Left ventricle myocardium inferior (tissue), 1 donor: ENCODE data around the gene VCL. TPM values are rescaled to one million over a fixed set of nuclear protein-coding genes. Genes with fewer than 3 reads are reported as not detected.

Experiments used
- DNase-seq: peaks from one replicate; pipeline ENCODE4 v3.0.0-alpha.2; 2020
- H3K27ac ChIP-seq: fragments of 200-600 bp; replicated peaks from 2 replicates; pipeline ENCODE4 v1.8.0; 2021
- H3K27me3 ChIP-seq: fragments of 200-600 bp; 2 replicates; pipeline ENCODE4 v1.8.0; 2021; ENCODE audit warnings: low read depth
- H3K36me3 ChIP-seq: fragments of 200-600 bp; 2 replicates; pipeline ENCODE4 v1.8.0; 2021
- H3K4me1 ChIP-seq: fragments of 200-600 bp; 2 replicates; pipeline ENCODE4 v1.8.0; 2021
- H3K4me3 ChIP-seq: fragments of 200-600 bp; 2 replicates; pipeline ENCODE4 v1.8.0; 2021; ENCODE audit warnings: mild to moderate bottlenecking, moderate library complexity
- H3K9me3 ChIP-seq: fragments of 200-600 bp; replicated peaks from 2 replicates; pipeline ENCODE4 v1.8.0; 2021
- CTCF ChIP-seq: fragments of 200-600 bp; IDR thresholded peaks from 2 replicates; pipeline ENCODE4 v1.8.0; 2021; ENCODE audit warnings: antibody characterized with exemption, mild to moderate bottlenecking, borderline replicate concordance
- intact Hi-C: fragments of 100-400 bp; cut with micrococcal nuclease; formaldehyde crosslinking; loops from one replicate; pipeline ENCODE4 v1.11.0; 2022
- total RNA-seq: library from RNA; stranded (reverse); fragmentation: NEBNext Ultra II Directional; extraction: Animal tissue kit (Norgen Biotek cat#: 25700); gene quantifications from one replicate; pipeline ENCODE4 v1.2.1, GENCODE V29; 2021
- donor health status: DM: no; HTN: yes; CAD: no; lungs with severe emphysema.

The VCL gene
- total RNA-seq, 1 donor from 2014 or later, result 227 TPM

GRCh38 chr10:73991203-73991883 lies 6.6 kb upstream of the VCL start:
- Histone ChIP-seq H3K4me3 (no peak overlapping the region), H3K27ac (no peak overlapping the region), H3K9me3 (no peaks in the 10 kb centered on the region), H3K36me3 (no peaks in the 10 kb centered on the region), H3K27me3 (no peaks in the 10 kb centered on the region), H3K4me1 (no peaks in the 10 kb centered on the region)
- no peak for DNase-seq
- intact Hi-C loops, result no loop called here
- no peak for TF ChIP-seq CTCF

GRCh38 chr10:73991884-73992245 lies 6.1 kb upstream of the VCL start:
- no peaks in the 10 kb centered on the region for H3K27me3 ChIP-seq
- peak; percentile 31 for DNase-seq
- intact Hi-C loops, result no loop called here
- no peak for TF ChIP-seq CTCF
- no peak overlapping the region for H3K4me3 ChIP-seq
- no peaks in the 10 kb centered on the region for H3K9me3 ChIP-seq
- H3K27ac ChIP-seq, result no peak overlapping the region
- no peaks in the 10 kb centered on the region for H3K4me1 ChIP-seq
- no peaks in the 10 kb centered on the region for H3K36me3 ChIP-seq

GRCh38 chr10:73992899-73993788 lies 4.8 kb upstream of the VCL start:
- H3K27ac ChIP-seq, result no peak overlapping the region

GRCh38 chr10:73995035-73995358 lies 2.9 kb upstream of the VCL start:
- Histone ChIP-seq H3K4me3 (no peak overlapping the region), H3K9me3 (no peaks in the 10 kb centered on the region), H3K27ac (no peak overlapping the region), H3K36me3 (no peaks in the 10 kb centered on the region), H3K27me3 (no peaks in the 10 kb centered on the region), H3K4me1 (peaks cover 26% of the 10 kb centered on the region)
- intact Hi-C loops, result no loop called here
- no peak for DNase-seq
- no peak for TF ChIP-seq CTCF

More at GRCh38 chr10:73992899-73993788, 4.8 kb upstream of the VCL start:
- no peak for DNase-seq
- TF ChIP-seq CTCF, result no peak
- Histone ChIP-seq H3K36me3 (no peaks in the 10 kb centered on the region), H3K4me3 (no peak overlapping the region), H3K27me3 (no peaks in the 10 kb centered on the region), H3K4me1 (peaks cover 8% of the 10 kb centered on the region), H3K9me3 (no peaks in the 10 kb centered on the region)
- intact Hi-C loops, result no loop called here

- Histone ChIP-seq H3K36me3 (no peaks in the 10 kb centered on the region), H3K4me1 (peaks cover 49% of the 10 kb centered on the region), H3K27ac (peak overlapping the region; percentile 95), H3K27me3 (no peaks in the 10 kb centered on the region), H3K4me3 (peak overlapping the region; percentile 99), H3K9me3 (no peaks in the 10 kb centered on the region)
- no peak for TF ChIP-seq CTCF
- intact Hi-C loops, result no loop called here
- DNase-seq, result no peak
Observed at GRCh38 chr10:73997461-73997786, 492 bp upstream of the VCL start.
